SK-N-SH treated with all-trans-retinoic acid at 6 μM for 48 hours (cell line): ENCODE data around the gene NKD1.

Source experiments
- ATAC-seq: fragments of 200-7000 bp; cut with Tn5 transposase; 3 replicates; pipeline ENCODE4 v1.9.1; 2020; ENCODE audit warnings: mild to moderate bottlenecking, moderate library complexity
- ARNTL ChIP-seq: fragments of 450-650 bp; formaldehyde crosslinking; IDR thresholded peaks from 2 replicates; pipeline ENCODE4 v1.5.0; 2020; ENCODE audit warnings: low read depth, mild to moderate bottlenecking, moderate library complexity, borderline replicate concordance
- BACH2 ChIP-seq: fragments of 250-450 bp; sonication (Bioruptor Pico); IDR thresholded peaks from 2 replicates; pipeline ENCODE4 v1.9.0; 2021; ENCODE audit warnings: mild to moderate bottlenecking, borderline replicate concordance
- CSDC2 ChIP-seq: fragments of 250-450 bp; sonication (Bioruptor Pico); IDR thresholded peaks from 2 replicates; pipeline ENCODE4 v1.5.0; 2020; ENCODE audit warnings: mild to moderate bottlenecking, moderate library complexity
- ESRRG ChIP-seq: fragments of 250-450 bp; sonication (Bioruptor Pico); IDR thresholded peaks from 2 replicates; pipeline ENCODE4 v1.6.1; 2021; ENCODE audit warnings: mild to moderate bottlenecking
- GLIS3 ChIP-seq: fragments of 250-450 bp; sonication (Bioruptor Pico); IDR thresholded peaks from 2 replicates; pipeline ENCODE4 v1.5.0; 2020; ENCODE audit warnings: mild to moderate bottlenecking, moderate library complexity
- ISL1 ChIP-seq: fragments of 250-450 bp; sonication (Bioruptor Pico); IDR thresholded peaks from 2 replicates; pipeline ENCODE4 v2.1.2; 2022; ENCODE audit warnings: mild to moderate bottlenecking, moderate library complexity
- OSR1 ChIP-seq: fragments of 250-450 bp; sonication (Bioruptor Pico); IDR thresholded peaks from 2 replicates; pipeline ENCODE4 v1.8.0; 2022; ENCODE audit warnings: moderate library complexity, mild to moderate bottlenecking, inconsistent platforms
- PPARA ChIP-seq: fragments of 250-450 bp; sonication (Bioruptor Pico); IDR thresholded peaks from 2 replicates; pipeline ENCODE4 v1.5.0; 2020; ENCODE audit warnings: mild to moderate bottlenecking, borderline replicate concordance
- RARB ChIP-seq: fragments of 250-450 bp; sonication (Bioruptor Pico); IDR thresholded peaks from 2 replicates; pipeline ENCODE4 v1.8.0; 2021; ENCODE audit warnings: mild to moderate bottlenecking, moderate library complexity
- TCF4 ChIP-seq: fragments of 250-450 bp; sonication (Bioruptor Pico); IDR thresholded peaks from 2 replicates; pipeline ENCODE4 v1.8.0; 2021; ENCODE audit warnings: mild to moderate bottlenecking, moderate library complexity, borderline replicate concordance
- TOX ChIP-seq: fragments of 250-450 bp; sonication (Bioruptor Pico); IDR thresholded peaks from 2 replicates; pipeline ENCODE4 v1.8.0; 2021; ENCODE audit warnings: mild to moderate bottlenecking, moderate library complexity, borderline replicate concordance
- ZC3H10 ChIP-seq: fragments of 250-450 bp; sonication (Bioruptor Pico); IDR thresholded peaks from 2 replicates; pipeline ENCODE4 v1.5.1; 2021; ENCODE audit warnings: mild to moderate bottlenecking, moderate library complexity
- ZFP3 ChIP-seq: fragments of 250-450 bp; sonication (Bioruptor Pico); IDR thresholded peaks from 2 replicates; pipeline ENCODE4 v1.5.0; 2020; ENCODE audit warnings: mild to moderate bottlenecking, moderate library complexity
- ZFP30 ChIP-seq: fragments of 450-650 bp; formaldehyde crosslinking; IDR thresholded peaks from 2 replicates; pipeline ENCODE4 v1.5.0; 2022; ENCODE audit warnings: mild to moderate bottlenecking, moderate library complexity
- ZNF565 ChIP-seq: fragments of 450-650 bp; formaldehyde crosslinking; conservative IDR thresholded peaks from 2 replicates; pipeline ENCODE4 v1.5.0; 2020; ENCODE audit warnings: low read depth, mild to moderate bottlenecking, moderate library complexity
- ZNF8 ChIP-seq: fragments of 450-650 bp; formaldehyde crosslinking; IDR thresholded peaks from 2 replicates; pipeline ENCODE4 v1.5.0; 2020; ENCODE audit warnings: mild to moderate bottlenecking, moderate library complexity
- TF ChIP-seq, protein P1 (sequence below): fragments of 250-450 bp; sonication (Bioruptor Pico); IDR thresholded peaks from 2 replicates; pipeline ENCODE4 v1.5.0; 2020; ENCODE audit warnings: mild to moderate bottlenecking, moderate library complexity
- TF ChIP-seq, protein P2 (sequence below): fragments of 250-450 bp; sonication (Bioruptor Pico); IDR thresholded peaks from 2 replicates; pipeline ENCODE4 v1.5.1; 2021; ENCODE audit warnings: mild to moderate bottlenecking, moderate library complexity
- TF ChIP-seq, protein P3 (sequence below): fragments of 250-450 bp; sonication (Bioruptor Pico); IDR thresholded peaks from 2 replicates; pipeline ENCODE4 v1.8.0; 2021; ENCODE audit warnings: low read depth, mild to moderate bottlenecking, moderate library complexity, borderline replicate concordance
- TF ChIP-seq, protein P4 (sequence below): fragments of 250-450 bp; sonication (Bioruptor Pico); IDR thresholded peaks from 2 replicates; pipeline ENCODE4 v1.5.1; 2020; ENCODE audit warnings: low read depth, mild to moderate bottlenecking, moderate library complexity

NKD1 gene

DNA sequence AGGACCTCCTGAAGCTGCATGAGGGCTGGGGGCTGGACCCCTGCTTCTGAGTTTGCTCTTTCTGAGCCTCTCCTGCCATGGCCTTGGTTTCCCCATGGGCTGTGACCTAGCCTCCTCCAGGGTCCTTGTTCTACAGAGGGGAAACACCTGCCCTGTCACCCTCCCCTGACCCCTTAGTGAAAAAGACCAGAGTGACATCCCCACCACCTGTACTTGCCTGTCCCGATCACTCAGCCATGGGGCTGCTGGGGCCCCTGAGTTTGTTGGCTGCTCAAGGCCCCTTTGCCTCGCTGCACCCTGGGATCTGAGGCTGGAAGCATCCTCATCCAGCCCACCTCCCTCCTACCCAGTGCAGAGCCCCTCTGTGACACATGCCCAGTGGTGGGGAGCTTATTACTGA is 146.0 kb downstream of the NKD1 start:
- no peak for ATAC-seq
- no peak for TF ChIP-seq TCF4
- TF ChIP-seq OSR1 (CRISPR knock-in tag): no peak
- no peak for TF ChIP-seq ARNTL (CRISPR knock-in tag)
- no peak for TF ChIP-seq BACH2
- TF ChIP-seq ZFP30 (CRISPR knock-in tag): no peak
- TF ChIP-seq, protein P1, sequence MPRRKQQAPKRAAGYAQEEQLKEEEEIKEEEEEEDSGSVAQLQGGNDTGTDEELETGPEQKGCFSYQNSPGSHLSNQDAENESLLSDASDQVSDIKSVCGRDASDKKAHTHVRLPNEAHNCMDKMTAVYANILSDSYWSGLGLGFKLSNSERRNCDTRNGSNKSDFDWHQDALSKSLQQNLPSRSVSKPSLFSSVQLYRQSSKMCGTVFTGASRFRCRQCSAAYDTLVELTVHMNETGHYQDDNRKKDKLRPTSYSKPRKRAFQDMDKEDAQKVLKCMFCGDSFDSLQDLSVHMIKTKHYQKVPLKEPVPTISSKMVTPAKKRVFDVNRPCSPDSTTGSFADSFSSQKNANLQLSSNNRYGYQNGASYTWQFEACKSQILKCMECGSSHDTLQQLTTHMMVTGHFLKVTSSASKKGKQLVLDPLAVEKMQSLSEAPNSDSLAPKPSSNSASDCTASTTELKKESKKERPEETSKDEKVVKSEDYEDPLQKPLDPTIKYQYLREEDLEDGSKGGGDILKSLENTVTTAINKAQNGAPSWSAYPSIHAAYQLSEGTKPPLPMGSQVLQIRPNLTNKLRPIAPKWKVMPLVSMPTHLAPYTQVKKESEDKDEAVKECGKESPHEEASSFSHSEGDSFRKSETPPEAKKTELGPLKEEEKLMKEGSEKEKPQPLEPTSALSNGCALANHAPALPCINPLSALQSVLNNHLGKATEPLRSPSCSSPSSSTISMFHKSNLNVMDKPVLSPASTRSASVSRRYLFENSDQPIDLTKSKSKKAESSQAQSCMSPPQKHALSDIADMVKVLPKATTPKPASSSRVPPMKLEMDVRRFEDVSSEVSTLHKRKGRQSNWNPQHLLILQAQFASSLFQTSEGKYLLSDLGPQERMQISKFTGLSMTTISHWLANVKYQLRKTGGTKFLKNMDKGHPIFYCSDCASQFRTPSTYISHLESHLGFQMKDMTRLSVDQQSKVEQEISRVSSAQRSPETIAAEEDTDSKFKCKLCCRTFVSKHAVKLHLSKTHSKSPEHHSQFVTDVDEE (CRISPR knock-in tag): no peak
- TF ChIP-seq ESRRG (CRISPR knock-in tag): no peak
- no peak for TF ChIP-seq ZC3H10 (CRISPR knock-in tag)
- no peak for TF ChIP-seq CSDC2 (CRISPR knock-in tag)
- TF ChIP-seq TOX (CRISPR knock-in tag): no peak
- TF ChIP-seq, protein P2, sequence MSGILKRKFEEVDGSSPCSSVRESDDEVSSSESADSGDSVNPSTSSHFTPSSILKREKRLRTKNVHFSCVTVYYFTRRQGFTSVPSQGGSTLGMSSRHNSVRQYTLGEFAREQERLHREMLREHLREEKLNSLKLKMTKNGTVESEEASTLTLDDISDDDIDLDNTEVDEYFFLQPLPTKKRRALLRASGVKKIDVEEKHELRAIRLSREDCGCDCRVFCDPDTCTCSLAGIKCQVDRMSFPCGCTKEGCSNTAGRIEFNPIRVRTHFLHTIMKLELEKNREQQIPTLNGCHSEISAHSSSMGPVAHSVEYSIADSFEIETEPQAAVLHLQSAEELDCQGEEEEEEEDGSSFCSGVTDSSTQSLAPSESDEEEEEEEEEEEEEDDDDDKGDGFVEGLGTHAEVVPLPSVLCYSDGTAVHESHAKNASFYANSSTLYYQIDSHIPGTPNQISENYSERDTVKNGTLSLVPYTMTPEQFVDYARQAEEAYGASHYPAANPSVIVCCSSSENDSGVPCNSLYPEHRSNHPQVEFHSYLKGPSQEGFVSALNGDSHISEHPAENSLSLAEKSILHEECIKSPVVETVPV (CRISPR knock-in tag): no peak
- TF ChIP-seq, protein P3, sequence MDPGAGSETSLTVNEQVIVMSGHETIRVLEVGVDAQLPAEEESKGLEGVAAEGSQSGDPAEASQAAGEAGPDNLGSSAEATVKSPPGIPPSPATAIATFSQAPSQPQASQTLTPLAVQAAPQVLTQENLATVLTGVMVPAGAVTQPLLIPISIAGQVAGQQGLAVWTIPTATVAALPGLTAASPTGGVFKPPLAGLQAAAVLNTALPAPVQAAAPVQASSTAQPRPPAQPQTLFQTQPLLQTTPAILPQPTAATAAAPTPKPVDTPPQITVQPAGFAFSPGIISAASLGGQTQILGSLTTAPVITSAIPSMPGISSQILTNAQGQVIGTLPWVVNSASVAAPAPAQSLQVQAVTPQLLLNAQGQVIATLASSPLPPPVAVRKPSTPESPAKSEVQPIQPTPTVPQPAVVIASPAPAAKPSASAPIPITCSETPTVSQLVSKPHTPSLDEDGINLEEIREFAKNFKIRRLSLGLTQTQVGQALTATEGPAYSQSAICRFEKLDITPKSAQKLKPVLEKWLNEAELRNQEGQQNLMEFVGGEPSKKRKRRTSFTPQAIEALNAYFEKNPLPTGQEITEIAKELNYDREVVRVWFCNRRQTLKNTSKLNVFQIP (CRISPR knock-in tag): no peak
- TF ChIP-seq, protein P4, sequence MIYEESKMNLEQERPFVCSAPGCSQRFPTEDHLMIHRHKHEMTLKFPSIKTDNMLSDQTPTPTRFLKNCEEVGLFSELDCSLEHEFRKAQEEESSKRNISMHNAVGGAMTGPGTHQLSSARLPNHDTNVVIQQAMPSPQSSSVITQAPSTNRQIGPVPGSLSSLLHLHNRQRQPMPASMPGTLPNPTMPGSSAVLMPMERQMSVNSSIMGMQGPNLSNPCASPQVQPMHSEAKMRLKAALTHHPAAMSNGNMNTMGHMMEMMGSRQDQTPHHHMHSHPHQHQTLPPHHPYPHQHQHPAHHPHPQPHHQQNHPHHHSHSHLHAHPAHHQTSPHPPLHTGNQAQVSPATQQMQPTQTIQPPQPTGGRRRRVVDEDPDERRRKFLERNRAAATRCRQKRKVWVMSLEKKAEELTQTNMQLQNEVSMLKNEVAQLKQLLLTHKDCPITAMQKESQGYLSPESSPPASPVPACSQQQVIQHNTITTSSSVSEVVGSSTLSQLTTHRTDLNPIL (CRISPR knock-in tag): no peak
- no peak for TF ChIP-seq ISL1 (CRISPR knock-in tag)
- TF ChIP-seq GLIS3 (CRISPR knock-in tag): no peak
- TF ChIP-seq PPARA: no peak
- no peak for TF ChIP-seq ZNF565 (CRISPR knock-in tag)
- no peak for TF ChIP-seq ZNF8 (CRISPR knock-in tag)
- TF ChIP-seq RARB (CRISPR knock-in tag): no peak

DNA sequence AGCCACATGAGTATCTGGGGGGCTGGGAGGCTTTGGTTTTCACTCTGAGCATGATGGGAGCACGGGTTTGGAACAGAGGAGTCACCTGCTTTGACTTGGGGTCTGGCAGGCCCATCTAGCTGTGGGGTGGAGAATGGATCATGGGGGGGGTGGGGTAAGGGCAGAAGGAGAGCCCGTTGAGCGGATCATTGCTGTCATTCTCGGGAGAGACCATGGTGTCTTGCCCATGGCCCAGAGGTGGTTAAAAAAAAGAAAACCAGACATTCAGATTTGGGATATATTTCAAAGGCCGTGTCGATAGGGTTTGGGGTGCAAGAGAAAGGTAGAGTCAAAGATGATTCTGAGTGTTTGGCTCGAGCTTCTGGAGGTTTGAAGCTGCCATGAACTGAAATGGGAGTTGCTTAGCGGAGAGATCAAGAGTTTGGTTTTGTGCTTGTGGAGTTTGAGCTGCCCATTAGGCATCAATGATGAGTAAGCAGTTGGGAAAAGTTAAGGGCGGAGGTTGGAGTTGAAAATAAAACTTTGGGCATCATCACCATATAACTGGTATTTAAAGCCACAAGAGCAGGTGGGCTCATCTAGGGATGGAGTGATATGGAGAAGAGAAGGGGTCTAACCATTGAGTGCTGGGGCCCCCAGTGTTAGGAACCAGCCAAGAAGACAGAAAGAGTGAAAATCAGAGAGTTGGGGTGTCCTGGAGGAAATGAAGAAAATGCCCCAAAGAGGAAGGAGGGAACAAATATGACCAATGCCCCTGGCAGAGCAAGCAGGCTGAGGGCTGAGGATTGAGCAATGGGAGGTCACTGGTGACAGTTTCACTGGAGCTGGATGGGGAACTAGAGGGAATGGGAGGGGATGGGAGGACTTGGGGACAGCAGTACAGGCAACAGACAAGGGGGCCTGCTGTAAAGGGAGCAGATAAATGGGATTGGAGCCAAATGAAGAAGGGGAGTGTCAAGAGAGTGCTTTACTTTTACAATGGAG is 147.1 kb downstream of the NKD1 start:
- no peak for ATAC-seq
- TF ChIP-seq ZNF565 (CRISPR knock-in tag): no peak
- TF ChIP-seq, protein P3 (CRISPR knock-in tag): no peak
- TF ChIP-seq ZC3H10 (CRISPR knock-in tag): no peak
- TF ChIP-seq, protein P4 (CRISPR knock-in tag): no peak
- no peak for TF ChIP-seq ISL1 (CRISPR knock-in tag)
- no peak for TF ChIP-seq ARNTL (CRISPR knock-in tag)
- no peak for TF ChIP-seq ZFP3 (CRISPR knock-in tag)
- TF ChIP-seq OSR1 (CRISPR knock-in tag): no peak
- TF ChIP-seq, all 23 proteins: peak for 0
